Karpas-422 (cell line): ENCODE measurements around the gene DYSF. TPM values are rescaled to one million over a fixed set of nuclear protein-coding genes. Genes with fewer than 3 reads are reported as not detected.

ENCODE experiments used
- DNase-seq: peaks from one replicate; pipeline ENCODE4 v3.0.0-alpha.2; 2015
- H2AFZ ChIP-seq: fragments of 200-600 bp; sonication (generic); 2 replicates; pipeline ENCODE4 v1.6.1; 2014; ENCODE audit warnings: antibody characterized with exemption, low read length, mixed read lengths
- H3K27ac ChIP-seq: fragments of 200-600 bp; sonication (generic); 2 replicates; pipeline ENCODE4 v1.5.1; 2014; ENCODE audit warnings: mild to moderate bottlenecking, low read length, moderate library complexity
- H3K27me3 ChIP-seq: fragments of 200-600 bp; sonication (generic); 2 replicates; pipeline ENCODE4 v1.6.1; 2014; ENCODE audit warnings: low read length, mixed read lengths
- H3K36me3 ChIP-seq: fragments of 200-600 bp; sonication (generic); 2 replicates; pipeline ENCODE4 v1.6.1; 2014; ENCODE audit warnings: low read length, mixed read lengths; ENCODE audit not compliant: insufficient read depth
- H3K4me1 ChIP-seq: fragments of 200-600 bp; sonication (generic); 2 replicates; pipeline ENCODE4 v1.6.1; 2014; ENCODE audit warnings: mild to moderate bottlenecking, low read length, mixed read lengths
- H3K4me2 ChIP-seq: fragments of 200-600 bp; sonication (generic); 2 replicates; pipeline ENCODE4 v1.6.1; 2014; ENCODE audit warnings: low read length, low read depth, mild to moderate bottlenecking; ENCODE audit not compliant: poor library complexity, severe bottlenecking
- H3K4me3 ChIP-seq: fragments of 200-600 bp; sonication (generic); 2 replicates; pipeline ENCODE4 v1.5.1; 2014; ENCODE audit warnings: mild to moderate bottlenecking, antibody characterized with exemption, low read length, mixed read lengths
- H3K79me2 ChIP-seq: fragments of 200-600 bp; sonication (generic); 2 replicates; pipeline ENCODE4 v1.6.1; 2014; ENCODE audit warnings: mild to moderate bottlenecking, low read length, mixed read lengths
- H3K9ac ChIP-seq: fragments of 200-600 bp; sonication (generic); 2 replicates; pipeline ENCODE4 v1.6.0; 2014; ENCODE audit warnings: low read length
- H3K9me2 ChIP-seq: fragments of 200-600 bp; sonication (generic), shearing (Covaris generic); replicated peaks from 2 replicates; pipeline ENCODE4 v1.6.0; 2014; ENCODE audit warnings: mild to moderate bottlenecking, low read length, moderate library complexity; ENCODE audit not compliant: insufficient read depth
- H3K9me3 ChIP-seq: fragments of 300-700, 200-600 bp; sonication (generic); 2 replicates; pipeline ENCODE4 v1.6.1; 2014; ENCODE audit warnings: low read length, mixed read lengths
- H4K20me1 ChIP-seq: fragments of 200-600 bp; sonication (generic); 2 replicates; pipeline ENCODE4 v1.6.1; 2014; ENCODE audit warnings: mild to moderate bottlenecking, antibody characterized with exemption, low read length, low read depth; ENCODE audit not compliant: insufficient read depth
- total RNA-seq: library from RNA; depleted of rRNA; stranded (reverse); fragments of >200 nt; shearing (Covaris generic); gene quantifications from 2 replicates; pipeline ENCODE4 v1.2.3, GENCODE V29; 2014; ENCODE audit warnings: low replicate concordance

The DYSF gene
- total RNA-seq, 1 experiment from 2014 or later = not detected

GRCh38 chr2:71615767-71616730 lies 162.7 kb downstream of the DYSF start:
- Histone ChIP-seq H3K4me3 (no peak overlapping the region), H3K36me3 (no peaks in the 10 kb centered on the region), H3K4me2 (no peak overlapping the region), H3K27me3 (no peaks in the 10 kb centered on the region; the same call in 1 of the 2 replicates), H3K9me3 (no peaks in the 10 kb centered on the region), H3K27ac (no peak overlapping the region), H3K4me1 (no peaks in the 10 kb centered on the region), H3K9me2 (no peaks in the 10 kb centered on the region), H4K20me1 (no peaks in the 10 kb centered on the region), H3K9ac (no peak overlapping the region), H2AFZ (no peak overlapping the region), H3K79me2 (no peaks in the 10 kb centered on the region)
- no peak for DNase-seq

GRCh38 chr2:71617266-71617665 lies 163.9 kb downstream of the DYSF start:
- no peaks in the 10 kb centered on the region; the same call in 1 of the 2 replicates for H3K27me3 ChIP-seq
- DNase-seq = no peak
- no peaks in the 10 kb centered on the region for H3K9me2 ChIP-seq
- H3K4me1 ChIP-seq = no peaks in the 10 kb centered on the region
- no peak overlapping the region for H3K27ac ChIP-seq
- H3K4me2 ChIP-seq = no peak overlapping the region
- no peak overlapping the region for H2AFZ ChIP-seq
- H3K4me3 ChIP-seq = no peak overlapping the region
- no peaks in the 10 kb centered on the region for H3K79me2 ChIP-seq
- no peaks in the 10 kb centered on the region for H3K36me3 ChIP-seq
- H4K20me1 ChIP-seq = no peaks in the 10 kb centered on the region
- H3K9me3 ChIP-seq = no peaks in the 10 kb centered on the region
- no peak overlapping the region for H3K9ac ChIP-seq

- H4K20me1 ChIP-seq = no peaks in the 10 kb centered on the region
Measured at GRCh38 chr2:71618327-71619113, 165.2 kb downstream of the DYSF start.

GRCh38 chr2:71619230-71619741 lies 165.9 kb downstream of the DYSF start:
- no peak for DNase-seq
- no peaks in the 10 kb centered on the region for H4K20me1 ChIP-seq

More at GRCh38 chr2:71618327-71619113, 165.2 kb downstream of the DYSF start:
- H3K4me3 ChIP-seq = no peak overlapping the region
- no peaks in the 10 kb centered on the region for H3K9me3 ChIP-seq
- H3K4me1 ChIP-seq = no peaks in the 10 kb centered on the region
- no peak overlapping the region for H3K27ac ChIP-seq
- H2AFZ ChIP-seq = no peak overlapping the region
- H3K36me3 ChIP-seq = no peaks in the 10 kb centered on the region
- H3K9ac ChIP-seq = no peak overlapping the region
- H3K79me2 ChIP-seq = no peaks in the 10 kb centered on the region
- H3K4me2 ChIP-seq = no peak overlapping the region
- H3K9me2 ChIP-seq = no peaks in the 10 kb centered on the region
- DNase-seq = no peak
- no peaks in the 10 kb centered on the region; the same call in 1 of the 2 replicates for H3K27me3 ChIP-seq

DNA sequence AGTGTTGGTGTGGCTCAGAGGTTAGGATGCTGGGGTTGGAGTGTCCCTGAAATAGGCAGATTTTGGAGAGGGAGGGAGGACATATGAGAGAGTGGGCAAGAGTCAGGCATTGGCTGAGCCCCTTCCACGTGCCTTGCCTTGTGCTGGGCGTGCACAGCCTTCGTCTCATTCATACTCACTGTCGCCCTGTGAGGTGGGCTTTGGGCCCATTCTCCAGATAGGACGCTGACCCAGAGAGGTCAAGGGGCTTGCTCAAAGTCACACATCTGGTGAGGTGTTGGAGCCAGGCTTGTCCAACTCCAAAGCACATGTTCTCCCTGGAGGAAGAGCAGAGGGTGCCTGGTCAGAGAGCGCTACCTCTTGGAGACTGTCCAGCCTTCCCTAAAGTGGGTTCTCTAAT lies 166.8 kb downstream of the DYSF start:
- no peak overlapping the region for H3K4me2 ChIP-seq
- no peak overlapping the region for H2AFZ ChIP-seq
- no peaks in the 10 kb centered on the region for H4K20me1 ChIP-seq
- no peak overlapping the region for H3K9ac ChIP-seq
- H3K4me1 ChIP-seq = no peaks in the 10 kb centered on the region
- no peak overlapping the region for H3K4me3 ChIP-seq
- DNase-seq = no peak
- no peaks in the 10 kb centered on the region; the same call in 1 of the 2 replicates for H3K27me3 ChIP-seq
- no peaks in the 10 kb centered on the region for H3K9me3 ChIP-seq
- no peaks in the 10 kb centered on the region for H3K36me3 ChIP-seq
- H3K9me2 ChIP-seq = no peaks in the 10 kb centered on the region
- H3K27ac ChIP-seq = no peak overlapping the region
- no peaks in the 10 kb centered on the region for H3K79me2 ChIP-seq

More at GRCh38 chr2:71619230-71619741, 165.9 kb downstream of the DYSF start:
- H3K4me1 ChIP-seq = no peaks in the 10 kb centered on the region
- no peaks in the 10 kb centered on the region for H3K9me3 ChIP-seq
- no peak overlapping the region for H3K9ac ChIP-seq
- H3K79me2 ChIP-seq = no peaks in the 10 kb centered on the region
- H3K4me2 ChIP-seq = no peak overlapping the region
- H3K9me2 ChIP-seq = no peaks in the 10 kb centered on the region
- H3K36me3 ChIP-seq = no peaks in the 10 kb centered on the region
- no peak overlapping the region for H3K4me3 ChIP-seq
- no peak overlapping the region for H2AFZ ChIP-seq
- H3K27me3 ChIP-seq = no peaks in the 10 kb centered on the region; the same call in 1 of the 2 replicates
- no peak overlapping the region for H3K27ac ChIP-seq

GRCh38 chr2:71620851-71621251 lies 167.5 kb downstream of the DYSF start:
- no peak overlapping the region for H3K4me2 ChIP-seq
- H3K9me2 ChIP-seq = no peaks in the 10 kb centered on the region
- no peak overlapping the region for H3K27ac ChIP-seq
- no peaks in the 10 kb centered on the region for H3K4me1 ChIP-seq
- H3K36me3 ChIP-seq = no peaks in the 10 kb centered on the region
- H3K27me3 ChIP-seq = no peaks in the 10 kb centered on the region; the same call in 1 of the 2 replicates
- no peaks in the 10 kb centered on the region for H3K9me3 ChIP-seq
- H3K9ac ChIP-seq = no peak overlapping the region
- H3K79me2 ChIP-seq = no peaks in the 10 kb centered on the region
- DNase-seq = no peak
- no peak overlapping the region for H3K4me3 ChIP-seq
- no peak overlapping the region for H2AFZ ChIP-seq
- H4K20me1 ChIP-seq = no peaks in the 10 kb centered on the region

DNA sequence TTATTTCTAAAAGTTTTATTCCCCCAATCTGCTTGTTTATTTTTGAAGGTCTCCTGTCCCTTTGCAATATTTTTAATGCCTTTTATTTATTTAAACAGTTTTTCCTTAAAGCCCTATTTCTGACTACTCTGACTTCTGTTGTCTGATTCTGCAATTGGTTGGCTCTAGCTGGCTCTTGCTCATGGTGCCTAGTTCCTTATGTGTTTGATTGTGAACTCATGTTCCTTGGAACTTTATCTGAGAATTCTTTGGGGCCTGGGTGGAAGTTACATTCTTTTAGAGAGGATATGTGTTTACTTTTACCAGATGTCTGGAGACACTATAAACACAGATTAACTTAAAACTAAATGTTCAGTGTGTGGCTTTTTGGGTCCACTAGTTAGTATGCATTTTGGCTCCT lies 175.9 kb downstream of the DYSF start:
- Histone ChIP-seq H3K36me3 (no peaks in the 10 kb centered on the region), H3K27ac (no peak overlapping the region), H4K20me1 (no peaks in the 10 kb centered on the region), H3K9ac (no peak overlapping the region), H3K4me2 (no peak overlapping the region), H3K9me3 (no peaks in the 10 kb centered on the region), H3K27me3 (no peaks in the 10 kb centered on the region), H3K79me2 (no peaks in the 10 kb centered on the region), H3K9me2 (no peaks in the 10 kb centered on the region), H3K4me3 (no peak overlapping the region), H3K4me1 (no peaks in the 10 kb centered on the region), H2AFZ (no peak overlapping the region)
- DNase-seq = no peak
